Head of caudate nucleus (tissue), 42 donors: ENCODE data around the gene DSCAM.

Source experiments
- DNase-seq, 42 donors: peaks; one replicate each; pipeline versions ENCODE4 v3.0.0 to v3.0.0-alpha.2; 2020 to 2021; ENCODE audit warnings: mixed read lengths in 7 of 42
- intact Hi-C: fragments of 100-400 bp; cut with DNase I; formaldehyde crosslinking; loops from one replicate; pipeline ENCODE4 v1.15.0; 2022

DSCAM gene

DNA sequence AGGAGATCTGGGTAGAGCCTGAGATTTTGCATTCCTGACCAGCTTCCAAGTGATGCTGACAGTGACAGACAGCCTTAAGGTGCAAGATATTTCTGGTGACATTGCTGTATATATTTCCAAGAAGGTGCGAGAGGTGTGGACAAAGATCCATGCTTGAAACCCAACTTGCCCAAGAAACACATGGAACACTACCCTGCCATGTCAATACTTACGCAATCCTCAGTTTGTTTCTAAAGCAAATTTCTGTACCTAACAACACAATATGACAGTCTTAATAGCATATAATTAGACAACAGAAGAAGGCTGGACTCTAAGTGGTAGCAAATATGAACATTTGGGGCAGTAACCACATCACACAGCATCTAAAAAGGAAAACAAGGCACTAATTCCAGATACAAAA lies 260.4 kb downstream of the DSCAM start:
- intact Hi-C loops: no loop called here
- no peak for DNase-seq

DNA sequence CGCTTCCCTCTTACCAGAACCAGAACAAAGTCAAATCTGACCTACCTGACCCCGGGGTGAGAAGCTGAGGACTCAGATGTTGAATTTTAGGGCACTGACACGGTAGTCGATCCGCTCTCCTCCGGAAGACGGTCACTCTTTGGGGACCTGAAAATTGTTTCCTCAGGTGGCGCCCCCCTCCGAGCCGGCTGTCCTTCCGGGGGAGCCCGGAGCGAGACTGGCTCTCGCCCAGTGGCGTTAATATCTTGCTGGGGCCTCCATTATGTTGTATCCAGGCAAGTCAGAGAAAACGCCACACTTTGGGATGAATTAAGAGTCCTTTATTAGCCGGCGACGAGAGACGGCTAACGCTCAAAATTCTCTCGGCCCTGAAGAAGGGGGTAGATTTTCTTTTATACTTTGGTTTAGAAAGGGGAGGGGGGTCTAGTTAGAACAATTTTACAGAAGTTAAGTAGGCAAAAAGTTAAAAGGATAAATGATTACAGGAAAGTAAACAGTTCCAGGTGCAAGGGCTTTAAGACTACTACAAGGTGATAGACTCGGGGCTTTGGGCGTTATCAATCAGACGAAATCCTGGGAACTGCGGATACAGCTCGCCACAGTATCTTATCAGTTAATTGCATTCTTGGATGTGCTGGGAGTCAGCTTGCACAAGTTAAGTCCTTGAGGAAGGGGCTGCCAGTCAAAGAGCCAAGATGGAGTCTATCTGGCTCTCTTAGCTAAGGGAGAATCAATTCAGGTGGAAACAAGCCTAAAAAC lies 269.5 kb downstream of the DSCAM start:
- intact Hi-C loops: no loop called here
- no peak for DNase-seq

- intact Hi-C loops: no loop called here
- no peak for DNase-seq
These were observed 271.0 kb downstream of the DSCAM start for GRCh38 chr21:40575976-40576375.

- intact Hi-C loops: no loop called here
- DNase-seq: no peak
These were observed 277.6 kb downstream of the DSCAM start for GRCh38 chr21:40569357-40569756.

DNA sequence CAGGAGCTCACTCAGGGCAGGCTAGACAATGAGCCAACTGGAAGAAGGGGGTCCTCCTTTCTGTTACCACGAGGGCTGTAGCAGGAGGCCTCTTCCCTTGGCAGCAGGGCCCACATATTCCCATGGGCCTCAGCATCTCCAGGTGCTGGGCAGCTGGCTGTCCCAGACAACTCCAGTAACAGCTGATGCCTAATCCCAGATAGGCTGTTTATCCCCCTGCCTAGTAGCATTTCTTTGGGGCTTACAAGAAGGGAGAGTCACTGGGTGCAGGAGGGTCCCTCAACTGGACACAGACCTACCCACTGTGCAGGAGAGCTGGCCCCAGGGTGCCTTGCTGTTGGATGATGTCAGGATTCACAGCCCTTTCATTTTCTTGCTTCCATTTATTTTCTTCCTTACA lies 278.2 kb downstream of the DSCAM start:
- intact Hi-C loops: no loop called here
- DNase-seq: no peak

DNA sequence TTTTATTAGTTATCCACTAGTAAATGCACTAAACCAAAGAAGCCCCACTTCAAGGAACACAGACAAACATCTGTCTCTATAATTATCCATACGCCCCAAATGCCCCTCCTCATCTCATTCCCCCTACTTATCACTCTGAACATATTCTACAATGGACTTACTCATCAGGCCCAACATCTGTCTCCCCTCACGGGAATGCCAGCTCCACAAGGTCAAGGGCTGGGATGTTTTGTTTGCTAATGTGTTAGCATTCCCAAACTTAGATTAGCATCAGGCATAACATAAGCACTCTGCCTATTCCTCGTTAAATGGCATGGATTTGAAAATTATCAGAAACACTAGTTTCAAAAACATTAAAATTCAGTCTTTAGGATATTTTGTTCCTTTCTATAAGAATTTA lies 279.5 kb downstream of the DSCAM start:
- intact Hi-C loops: no loop called here
- no peak for DNase-seq

DNA sequence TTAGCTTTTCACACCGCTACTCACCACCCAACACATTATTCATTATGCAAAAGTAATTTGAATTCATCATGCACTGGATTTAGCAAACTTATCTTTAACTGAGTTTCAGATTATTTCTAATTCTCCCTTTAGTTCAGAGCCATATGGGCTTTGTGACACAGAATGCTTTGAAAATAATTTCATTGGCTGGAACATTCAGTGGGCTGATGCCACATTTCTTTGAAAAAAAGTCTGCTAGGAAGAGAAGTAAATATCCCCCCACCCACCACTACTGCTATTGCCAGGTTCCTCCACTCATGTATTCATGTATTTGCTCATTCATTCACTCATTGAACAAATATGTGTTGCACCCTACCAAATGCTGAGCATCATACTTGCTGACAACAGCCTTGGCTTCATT lies 280.5 kb downstream of the DSCAM start:
- intact Hi-C loops: no loop called here
- no peak for DNase-seq

DNA sequence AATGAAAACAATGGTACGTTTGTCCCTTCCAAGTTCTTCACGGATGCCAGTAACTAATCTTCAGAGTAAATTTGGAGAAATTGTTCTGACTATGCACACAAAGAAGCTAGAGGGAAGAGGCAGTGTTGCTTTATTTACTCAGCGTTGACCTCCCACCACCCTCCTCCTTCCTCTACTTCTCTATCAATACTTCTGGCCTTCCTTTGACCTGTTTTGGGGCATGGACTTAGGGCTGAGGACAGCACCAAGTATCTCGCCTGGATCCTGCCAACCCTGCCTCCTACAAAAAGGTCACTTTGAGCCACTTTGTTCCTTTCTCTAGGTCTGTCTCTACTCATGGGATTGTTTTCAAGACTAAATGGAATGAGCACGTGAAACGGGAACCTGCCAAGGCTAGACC lies 282.6 kb downstream of the DSCAM start:
- intact Hi-C loops: no loop called here
- DNase-seq: no peak

- DNase-seq: peak in 1 of 42 donors; percentile 9
- intact Hi-C loops: no loop called here
These were observed 283.1 kb downstream of the DSCAM start for GRCh38 chr21:40563900-40564299.

- DNase-seq: no peak
- intact Hi-C loops: no loop called here
These were observed 284.5 kb downstream of the DSCAM start for GRCh38 chr21:40562242-40563002.

DNA sequence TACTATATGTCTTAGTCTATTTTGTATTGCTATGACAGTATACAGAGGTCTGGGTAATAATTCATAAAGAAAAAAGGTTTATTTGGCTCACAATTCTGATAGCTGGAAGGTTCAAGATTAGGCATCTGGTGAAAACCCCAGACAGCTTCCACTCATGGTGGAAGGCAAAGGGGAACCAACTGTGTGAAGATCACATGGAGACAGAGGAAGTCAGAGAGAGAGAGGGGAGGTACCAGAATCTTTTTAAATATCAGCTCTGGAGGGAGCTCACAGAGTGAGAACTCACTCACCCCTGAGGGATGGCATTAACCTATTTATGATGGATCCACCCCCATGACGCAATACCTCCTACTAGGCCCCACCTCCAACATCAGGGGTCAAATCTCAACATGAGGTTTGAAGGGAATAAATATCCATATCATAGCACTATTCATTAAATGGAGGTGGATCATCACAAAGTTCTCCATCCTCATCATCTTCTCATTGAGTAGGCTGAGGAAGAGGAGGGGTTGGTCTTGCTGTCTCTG lies 290.5 kb downstream of the DSCAM start:
- no peak for DNase-seq
- intact Hi-C loops: no loop called here

DNA sequence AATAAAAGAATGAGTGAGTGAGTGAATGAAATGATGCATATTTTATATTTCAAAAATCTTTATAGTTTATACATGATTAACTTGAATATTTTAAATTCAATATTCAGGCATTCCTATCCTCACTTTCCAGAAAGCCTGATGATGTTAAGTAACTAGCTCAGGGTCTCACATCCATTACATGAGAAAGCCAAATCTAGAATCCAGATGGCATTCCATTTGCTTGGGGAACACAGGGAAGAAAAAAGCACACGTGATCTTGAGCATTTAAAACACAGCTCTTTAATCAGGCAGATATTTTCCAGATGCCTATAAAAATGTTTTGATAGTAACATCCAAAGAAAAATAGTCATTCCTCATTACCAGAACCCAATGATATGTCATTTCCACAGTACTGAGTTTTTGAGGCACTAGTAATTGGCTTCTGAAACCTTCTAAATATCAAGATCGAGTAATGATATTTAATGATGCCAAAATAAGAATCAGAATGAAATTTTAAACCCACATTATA lies 291.9 kb downstream of the DSCAM start:
- intact Hi-C loops: no loop called here
- DNase-seq: no peak

DNA sequence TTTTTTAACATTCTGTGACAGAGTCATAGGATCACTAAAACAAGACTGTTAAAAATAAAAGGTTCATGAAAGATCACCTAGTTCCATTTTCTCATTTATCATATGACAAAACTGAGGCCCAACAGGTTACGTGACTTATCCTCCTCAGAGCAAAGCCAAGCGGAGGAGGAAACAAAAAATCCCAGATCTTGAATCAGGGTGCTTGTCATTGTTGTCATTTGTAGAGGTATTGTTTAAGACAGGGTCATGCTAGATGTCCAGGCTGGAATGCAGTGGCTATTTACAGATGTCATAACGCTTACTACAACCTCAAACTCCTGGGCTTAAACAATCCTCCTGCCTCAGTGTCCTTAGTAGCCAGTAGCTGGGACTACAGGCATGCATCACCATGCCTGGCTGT lies 293.2 kb downstream of the DSCAM start:
- no peak for DNase-seq
- intact Hi-C loops: no loop called here

- intact Hi-C loops: no loop called here
- no peak for DNase-seq
These were observed 298.9 kb downstream of the DSCAM start for GRCh38 chr21:40547906-40548513.

- intact Hi-C loops: no loop called here
- DNase-seq: no peak
These were observed 300.3 kb downstream of the DSCAM start for GRCh38 chr21:40546647-40547046.

DNA sequence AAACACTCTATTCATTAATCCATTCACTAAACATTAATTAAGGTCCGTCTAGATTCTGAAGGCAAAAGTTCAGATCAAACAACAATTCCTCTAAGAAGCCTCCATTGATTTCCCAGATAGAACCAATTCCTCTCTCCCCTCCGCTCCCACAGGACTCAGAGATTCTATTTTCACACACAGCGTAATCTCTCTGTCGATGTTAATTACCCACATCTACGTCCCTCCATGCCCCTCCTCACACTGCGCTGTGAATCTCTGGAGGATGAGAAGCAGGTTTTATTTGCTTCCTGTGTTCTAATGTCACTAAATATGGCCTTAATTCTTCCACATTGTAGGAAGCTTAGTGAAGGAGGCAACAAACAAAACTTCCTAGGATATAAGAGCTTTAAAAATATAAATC lies 306.7 kb downstream of the DSCAM start:
- DNase-seq: no peak
- intact Hi-C loops: no loop called here

- intact Hi-C loops: no loop called here
- no peak for DNase-seq
These were observed 312.1 kb downstream of the DSCAM start for GRCh38 chr21:40534886-40535285.

GRCh38 chr21:40531431-40532110 lies 315.4 kb downstream of the DSCAM start:
- DNase-seq: no peak
- intact Hi-C loops: no loop called here

DNA sequence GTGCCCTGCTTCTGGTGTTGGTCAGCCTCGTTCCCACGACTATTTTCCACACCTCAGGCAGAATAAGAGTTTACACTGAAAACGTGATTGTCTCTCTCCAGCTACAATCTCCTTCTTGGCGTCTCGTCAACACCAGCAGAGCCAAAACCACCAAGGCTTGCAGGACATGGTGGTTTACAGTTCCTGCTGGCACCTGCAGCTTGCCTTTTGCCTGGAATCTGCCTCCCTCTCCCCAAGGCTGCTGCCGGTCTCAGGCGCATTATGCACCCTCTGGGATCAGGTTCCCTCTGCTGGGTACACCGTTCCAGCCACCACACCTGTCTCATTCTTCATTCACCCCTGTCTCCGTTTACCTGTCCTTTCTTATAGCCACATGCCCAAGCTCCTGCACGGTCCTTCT lies 315.9 kb downstream of the DSCAM start:
- intact Hi-C loops: no loop called here
- DNase-seq: no peak

- intact Hi-C loops: no loop called here
- no peak for DNase-seq
These were observed 329.3 kb downstream of the DSCAM start for GRCh38 chr21:40517646-40518045.
